Cardiac fibroblast (primary cell): ENCODE measurements around the gene LRRC41.
A peak's percentile ranks its signal among the peaks of the same experiment; 100 is the strongest.
"Not testable (repeated sequence)": the region's sequence is repeated elsewhere in the genome, so short reads cannot be mapped to it uniquely, and the experiment has no call there.

Source experiments
- DNase-seq, 2 donors: peaks; one replicate each; pipeline versions ENCODE4 v3.0.0 to v3.0.0-alpha.2; 2010; ENCODE audit warnings: low read depth in 2 of 2
- H3K4me3 ChIP-seq, 2 donors: replicated peaks in 1 of 2; 1 replicate in 1 of 2; 2 replicates in 1 of 2; pipeline ENCODE4 v1.5.1; 2011; ENCODE audit warnings: low read depth in 2 of 2, low read length in 2 of 2, mild to moderate bottlenecking in 2 of 2, moderate library complexity in 1 of 2
- TF ChIP-seq, protein P1 (sequence below): IDR thresholded peaks from one replicate; pipeline ENCODE4 v1.5.1; 2011; ENCODE audit warnings: low read depth, mild to moderate bottlenecking, low read length, inconsistent platforms

Gene LRRC41

DNA sequence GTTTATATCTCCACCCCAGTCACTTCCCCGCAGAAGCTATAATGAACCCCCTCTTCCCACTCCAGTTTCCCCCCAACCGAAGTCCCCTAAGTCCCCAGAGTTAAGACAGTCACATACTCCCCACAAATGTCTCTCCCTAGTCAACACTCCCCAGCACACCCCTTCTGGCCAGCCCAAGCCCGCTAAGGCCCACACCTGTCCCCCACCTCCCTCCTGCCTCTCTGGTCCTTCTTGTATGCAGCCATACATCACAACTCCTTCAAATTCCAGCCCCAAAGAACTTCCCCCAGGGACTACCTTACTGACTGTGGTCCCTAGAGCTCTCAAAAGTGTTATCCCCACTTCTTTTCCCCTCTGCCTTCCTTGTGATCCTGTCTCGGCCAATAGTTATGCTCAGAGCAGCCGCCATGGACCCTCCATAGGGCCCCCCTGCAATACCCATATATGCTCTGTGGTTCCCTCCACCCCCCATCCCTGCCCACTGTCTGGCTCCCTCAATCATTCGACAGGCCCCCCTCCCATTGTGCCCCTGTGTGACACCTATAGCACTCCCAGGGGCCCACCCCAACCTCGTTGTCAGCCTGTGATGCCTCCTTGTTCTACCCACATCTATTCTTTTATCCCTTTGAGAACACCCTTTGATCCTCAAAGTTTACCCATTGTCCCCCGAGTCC, 39.4 kb upstream of the LRRC41 start:
- no peak overlapping the region for H3K4me3 ChIP-seq
- DNase-seq = no peak
- TF ChIP-seq, protein P1, sequence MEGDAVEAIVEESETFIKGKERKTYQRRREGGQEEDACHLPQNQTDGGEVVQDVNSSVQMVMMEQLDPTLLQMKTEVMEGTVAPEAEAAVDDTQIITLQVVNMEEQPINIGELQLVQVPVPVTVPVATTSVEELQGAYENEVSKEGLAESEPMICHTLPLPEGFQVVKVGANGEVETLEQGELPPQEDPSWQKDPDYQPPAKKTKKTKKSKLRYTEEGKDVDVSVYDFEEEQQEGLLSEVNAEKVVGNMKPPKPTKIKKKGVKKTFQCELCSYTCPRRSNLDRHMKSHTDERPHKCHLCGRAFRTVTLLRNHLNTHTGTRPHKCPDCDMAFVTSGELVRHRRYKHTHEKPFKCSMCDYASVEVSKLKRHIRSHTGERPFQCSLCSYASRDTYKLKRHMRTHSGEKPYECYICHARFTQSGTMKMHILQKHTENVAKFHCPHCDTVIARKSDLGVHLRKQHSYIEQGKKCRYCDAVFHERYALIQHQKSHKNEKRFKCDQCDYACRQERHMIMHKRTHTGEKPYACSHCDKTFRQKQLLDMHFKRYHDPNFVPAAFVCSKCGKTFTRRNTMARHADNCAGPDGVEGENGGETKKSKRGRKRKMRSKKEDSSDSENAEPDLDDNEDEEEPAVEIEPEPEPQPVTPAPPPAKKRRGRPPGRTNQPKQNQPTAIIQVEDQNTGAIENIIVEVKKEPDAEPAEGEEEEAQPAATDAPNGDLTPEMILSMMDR = no peak

DNA sequence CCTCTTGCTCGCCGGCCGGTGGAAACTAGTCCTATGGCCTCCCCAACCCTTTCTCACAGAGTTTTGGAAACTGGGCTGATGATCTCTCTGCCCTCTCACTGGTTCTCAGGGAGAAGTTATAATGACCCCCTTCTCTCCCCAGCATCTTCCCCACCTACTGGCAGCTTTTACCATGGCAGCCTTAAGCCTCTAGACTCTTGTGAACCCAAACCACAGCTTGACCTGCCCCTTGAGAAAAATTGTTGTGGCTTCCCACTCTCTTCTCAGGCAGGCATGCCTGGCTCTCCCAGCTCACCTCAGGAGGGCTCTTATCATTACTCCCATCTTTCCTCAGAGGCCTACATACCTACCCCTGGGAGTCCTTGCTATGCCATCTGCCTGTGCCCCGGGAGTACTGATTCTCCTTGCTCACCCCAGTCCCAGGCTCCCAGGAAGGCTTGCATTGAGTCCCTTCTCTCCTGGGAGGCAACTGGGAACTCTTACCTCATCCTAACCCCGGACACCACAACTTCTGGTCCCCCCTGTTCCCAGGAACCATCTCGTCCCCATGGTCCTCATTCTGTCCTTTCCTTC, 38.8 kb upstream of the LRRC41 start:
- H3K4me3 ChIP-seq = no peak overlapping the region
- TF ChIP-seq, protein P1 = peak; percentile 42
- DNase-seq = peak; percentile 35 to 44

DNA sequence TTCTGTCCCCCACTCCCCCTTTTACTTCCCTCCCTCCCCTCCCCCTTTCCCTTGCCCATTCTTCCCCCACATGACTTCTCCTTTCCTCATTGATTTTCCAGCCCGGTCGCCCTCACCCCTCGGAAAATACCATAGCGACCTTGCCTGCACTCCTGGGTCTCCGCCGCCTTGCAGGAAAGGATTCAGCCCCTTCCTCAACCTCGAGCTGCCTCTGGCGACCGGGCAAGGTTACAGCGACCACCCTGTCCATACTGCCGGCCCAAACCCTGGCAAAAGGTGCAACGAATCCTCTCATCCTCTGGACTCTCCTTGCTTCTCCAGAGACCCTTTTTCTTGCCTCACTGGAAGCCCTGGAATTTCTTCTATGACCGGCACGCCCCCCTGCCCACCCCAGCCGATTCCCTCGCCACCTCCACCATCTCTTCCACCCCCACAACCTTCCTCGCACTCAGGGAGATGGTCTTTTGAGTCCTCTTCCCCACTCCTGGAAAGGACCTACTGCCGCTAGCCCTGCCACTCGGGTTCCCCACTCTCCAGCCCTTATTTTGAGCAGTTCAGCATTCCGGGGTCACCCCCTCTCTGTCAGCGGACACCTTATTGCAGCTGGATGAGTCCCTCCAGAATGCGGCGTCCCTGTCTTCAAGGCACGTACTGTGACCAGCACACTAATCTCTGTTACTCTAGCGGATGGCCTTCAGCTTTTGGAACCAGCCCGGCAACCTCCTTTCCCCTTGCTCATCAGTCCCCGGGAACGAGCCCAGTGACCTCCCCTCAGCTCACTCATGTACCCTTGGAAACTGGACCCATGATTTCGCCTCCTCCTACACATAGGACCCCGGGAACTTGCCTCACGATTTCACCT, 38.0 kb upstream of the LRRC41 start:
- peak in 1 of 2 donors; percentile 2 for DNase-seq
- peak overlapping the region; percentile 71 to 80 for H3K4me3 ChIP-seq
- TF ChIP-seq, protein P1 = no peak

DNA sequence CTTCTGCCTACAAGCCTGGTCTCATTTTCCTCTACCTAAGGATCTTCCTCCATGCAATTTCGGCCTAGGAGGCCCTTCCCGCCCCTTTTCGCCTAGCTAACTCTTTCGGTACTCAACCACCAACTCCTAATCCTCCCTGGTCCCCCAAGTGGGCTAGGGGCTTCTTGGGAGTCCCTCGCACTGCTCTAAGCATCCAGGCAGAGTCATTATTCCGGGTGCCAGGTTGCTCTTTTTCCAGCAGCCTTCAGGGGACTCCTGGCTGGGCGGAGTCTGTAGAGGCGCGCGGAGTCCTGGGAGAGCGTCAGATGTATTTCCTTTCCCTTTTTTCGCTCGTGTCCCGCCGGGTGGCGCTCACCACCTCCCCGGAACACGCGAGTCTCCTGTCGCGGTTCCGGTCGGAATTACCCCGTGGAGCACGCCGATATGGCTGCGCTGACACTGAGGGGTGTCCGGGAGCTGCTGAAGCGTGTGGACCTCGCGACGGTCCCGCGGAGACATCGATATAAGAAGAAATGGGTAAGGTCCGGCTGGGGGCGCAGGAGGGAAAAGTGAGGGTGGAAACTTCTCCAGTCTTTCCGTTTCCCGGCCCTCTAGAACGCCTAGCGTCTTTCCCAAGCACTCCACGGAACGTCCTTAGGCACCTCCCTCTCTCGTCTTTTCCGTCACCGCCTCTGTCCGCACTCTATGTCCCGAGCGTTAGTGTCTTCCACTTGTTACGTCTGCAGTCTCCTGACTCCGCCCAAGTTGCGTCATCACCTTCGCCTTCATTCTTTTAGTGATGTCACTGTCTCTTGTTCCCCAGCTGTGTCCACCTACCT, 37.2 kb upstream of the LRRC41 start, which contains the start of gene NSUN4:
Gene NSUN4 (plus strand): TSS at position 404 of the 818 bp plus-strand sequence. CDS start 20 bp downstream, at position 424.
- DNase-seq = peak; percentile 98
- H3K4me3 ChIP-seq = peak within 1 kb of the TSS; percentile 71 to 80
- TF ChIP-seq, protein P1 = peak; percentile 56

DNA sequence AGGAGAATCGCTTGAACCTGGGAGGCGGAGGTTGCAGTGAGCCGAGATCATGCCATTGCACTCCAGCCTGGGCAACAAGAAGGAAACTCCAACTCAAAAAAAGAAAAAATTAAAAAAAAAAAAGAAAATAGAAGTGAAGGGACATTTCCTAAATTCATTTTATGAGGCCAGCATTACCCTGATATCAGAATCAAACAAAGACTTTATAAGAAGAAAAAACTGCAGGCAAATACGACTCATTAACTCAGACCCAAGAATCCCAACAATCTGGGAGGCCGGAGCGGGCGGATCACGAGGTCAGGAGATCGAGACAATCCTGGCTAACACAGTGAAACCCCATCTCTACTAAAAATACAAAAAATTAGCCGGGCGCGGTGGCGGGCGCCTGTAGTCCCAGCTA, 34.0 kb upstream of the LRRC41 start:
- DNase-seq, H3K4me3 ChIP-seq: not testable (repeated sequence)

DNA sequence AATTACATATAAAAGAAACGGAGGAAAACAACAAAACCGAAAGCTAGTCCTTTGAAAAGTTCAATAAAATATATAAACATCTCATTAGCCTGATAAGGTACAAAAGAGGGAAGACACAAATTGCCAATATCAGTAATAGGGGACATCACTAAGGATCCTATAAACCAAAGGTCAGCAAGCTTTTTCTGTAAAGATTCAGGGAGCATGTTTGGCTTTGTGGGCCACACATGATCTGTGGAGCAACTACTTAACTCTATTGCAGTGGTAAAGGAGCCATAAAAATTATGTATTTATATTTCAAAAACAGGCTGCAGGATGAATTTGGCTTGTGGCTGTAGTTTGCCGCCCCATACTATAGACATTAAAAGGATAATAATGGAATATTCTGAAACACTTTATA, 31.7 kb upstream of the LRRC41 start:
- no peak for DNase-seq
- H3K4me3 ChIP-seq = no peak overlapping the region
- TF ChIP-seq, protein P1 = no peak
